ENCODE measurements around the gene TMEM63A.

- TF ChIP-seq SUZ12 (IDR thresholded peaks at IDR 0.05) (no peak), SP1 (IDR thresholded peaks at IDR 0.05) (no peak), HDGF (IDR thresholded peaks at IDR 0.05; ENCODE audit: borderline replicate concordance) (no peak), TARDBP (IDR thresholded peaks at IDR 0.05) (no peak), ZNF384 (IDR thresholded peaks at IDR 0.05) (no peak), LEF1 (IDR thresholded peaks at IDR 0.05; ENCODE audit: borderline replicate concordance) (no peak), BHLHE40 (IDR thresholded peaks at IDR 0.05; ENCODE audit: borderline replicate concordance) (no peak), FOXK2 (IDR thresholded peaks at IDR 0.05) (no peak), FOXM1 (IDR thresholded peaks at IDR 0.05; ENCODE audit: borderline replicate concordance) (no peak), L3MBTL2 (conservative IDR thresholded peaks at IDR 0.05) (no peak), ARNT (IDR thresholded peaks at IDR 0.05) (no peak), FOXA1 (IDR thresholded peaks at IDR 0.05) (no peak), ELF4 (IDR thresholded peaks at IDR 0.05) (no peak)
These were observed 23.0 kb downstream of the TMEM63A start for GRCh38 chr1:225859151-225859550.

All from HEK293T (cell line).